A549 (cell line): ENCODE data around the gene WLS. TPM values are rescaled to one million over a fixed set of nuclear protein-coding genes. Genes with fewer than 3 reads are reported as not detected.

ENCODE experiments used
- ATAC-seq, 2 experiments: fragments of 200-7000 bp in 1 of 2; fragments of >200 bp in 1 of 2; cut with Nextera tagmentation in 1 of 2; cut with Tn5 transposase in 1 of 2; 3 replicates each; pipeline versions ENCODE4 v1.8.0 to v1.9.1; 2018 to 2020; ENCODE audit warnings: mild to moderate bottlenecking in 1 of 2, moderate library complexity in 1 of 2
- CTCF ChIA-PET: fragments of 300-600 bp; sonication (Branson Sonifier 250); formaldehyde crosslinking; extraction: SDS; loops from one replicate; lab custom pipeline; 2021; ENCODE audit warnings: antibody characterized with exemption, inconsistent platforms; lab: Yijun Ruan, JAX
- POLR2A ChIA-PET: fragments of 350-600 bp; formaldehyde crosslinking; extraction: SDS; loops from one replicate; lab custom pipeline; 2021; ENCODE audit warnings: antibody characterized with exemption, inconsistent platforms; lab: Yijun Ruan, JAX
- DNase-seq, 2 experiments: peaks; one replicate each; pipeline versions ENCODE4 v3.0.0 to v3.0.0-alpha.2; 2011 to 2016; ENCODE audit warnings: low read depth in 1 of 2, low spot score in 1 of 2
- FAIRE-seq: peaks from 2 replicates; lab custom pipeline; 2011; peaks lifted over from hg19 to GRCh38; lab: Jason Lieb, UNC
- H3K27ac ChIP-seq, 2 experiments: fragments of >200 bp; sonication (Bioruptor Twin); formaldehyde crosslinking; 3 replicates each; pipeline ENCODE4 v1.5.1; 2016 to 2017
- H3K4me1 ChIP-seq: fragments of >200 bp; sonication (Bioruptor Twin); formaldehyde crosslinking; 3 replicates; pipeline ENCODE4 v1.6.1; 2016
- H3K4me2 ChIP-seq: fragments of >200 bp; sonication (Bioruptor Twin); formaldehyde crosslinking; 3 replicates; pipeline ENCODE4 v1.6.1; 2016
- H3K4me3 ChIP-seq: fragments of >200 bp; sonication (Bioruptor Twin); formaldehyde crosslinking; 3 replicates; pipeline ENCODE4 v1.5.1; 2016
- H3K9me3 ChIP-seq: fragments of >200 bp; sonication (Bioruptor Twin); formaldehyde crosslinking; 3 replicates; pipeline ENCODE4 v1.6.1; 2016
- ATOH8 ChIP-seq: fragments of 250-450 bp; sonication (Bioruptor Pico); IDR thresholded peaks from 2 replicates; pipeline ENCODE4 v1.5.0; 2020; ENCODE audit warnings: low read depth, mild to moderate bottlenecking, moderate library complexity
- BHLHE40 ChIP-seq: IDR thresholded peaks from 2 replicates; pipeline ENCODE4 v1.6.1; 2012; ENCODE audit warnings: low read depth, low read length, inconsistent platforms
- CBX2 ChIP-seq: fragments of 200-600 bp; sonication (generic); IDR thresholded peaks from 2 replicates; pipeline ENCODE4 v1.6.1; 2016; ENCODE audit warnings: low read depth, mild to moderate bottlenecking, borderline replicate concordance
- CHD2 ChIP-seq: fragments of 150-350 bp; IDR thresholded peaks from 2 replicates; pipeline ENCODE4 v1.6.1; 2014; ENCODE audit warnings: low read length; ENCODE audit not compliant: partially characterized antibody
- CHD4 ChIP-seq: fragments of 200-600 bp; sonication (generic); IDR thresholded peaks from 2 replicates; pipeline ENCODE4 v1.6.1; 2016; ENCODE audit warnings: antibody characterized with exemption, mild to moderate bottlenecking, borderline replicate concordance
- CTCF ChIP-seq: fragments of >200 bp; sonication (Bioruptor Twin); formaldehyde crosslinking; IDR thresholded peaks from 3 replicates; pipeline ENCODE4 v1.5.1; 2016
- EP300 ChIP-seq, 2 experiments: fragments of >200 bp; sonication (Bioruptor Twin); formaldehyde crosslinking; IDR thresholded peaks; 2 replicates in 1 of 2; 3 replicates in 1 of 2; pipeline ENCODE4 v1.6.1; 2016 to 2017
- FOSL2 ChIP-seq, 2 experiments: fragments of 450-650 bp in 1 of 2; fragments of >200 bp in 1 of 2; sonication (Bioruptor Twin) in 1 of 2; formaldehyde crosslinking; IDR thresholded peaks; 2 replicates each; pipeline versions ENCODE4 v1.5.0 to v1.6.1; 2016 to 2020; ENCODE audit warnings: mild to moderate bottlenecking in 1 of 2, moderate library complexity in 1 of 2
- FOXS1 ChIP-seq: fragments of 250-450 bp; sonication (Bioruptor Pico); IDR thresholded peaks from 2 replicates; pipeline ENCODE4 v1.5.0; 2020; ENCODE audit warnings: mild to moderate bottlenecking, moderate library complexity
- GATA3 ChIP-seq: IDR thresholded peaks from 2 replicates; pipeline ENCODE4 v1.6.1; 2012; ENCODE audit warnings: borderline replicate concordance
- HES2 ChIP-seq: fragments of >200 bp; sonication (Bioruptor Twin); formaldehyde crosslinking; IDR thresholded peaks from 2 replicates; pipeline ENCODE4 v1.6.1; 2016
- HEYL ChIP-seq: fragments of 250-450 bp; sonication (Bioruptor Pico); IDR thresholded peaks from 2 replicates; pipeline ENCODE4 v1.8.0; 2021; ENCODE audit warnings: mild to moderate bottlenecking, moderate library complexity
- HOXB13 ChIP-seq: fragments of 250-450 bp; sonication (Bioruptor Pico); IDR thresholded peaks from 2 replicates; pipeline ENCODE4 v1.5.0; 2020; ENCODE audit warnings: low read depth, mild to moderate bottlenecking, moderate library complexity
- KDM1A ChIP-seq: fragments of 200-600 bp; sonication (generic); IDR thresholded peaks from 2 replicates; pipeline ENCODE4 v1.6.1; 2016; ENCODE audit warnings: low read depth, mild to moderate bottlenecking
- KDM5A ChIP-seq: fragments of 200-600 bp; sonication (generic); IDR thresholded peaks from 2 replicates; pipeline ENCODE4 v1.6.1; 2016; ENCODE audit warnings: antibody characterized with exemption, mild to moderate bottlenecking
- MAFK ChIP-seq: fragments of 450-650 bp; IDR thresholded peaks from 2 replicates; pipeline ENCODE4 v1.6.1; 2014; ENCODE audit not compliant: partially characterized antibody
- NR3C1 ChIP-seq: fragments of >200 bp; sonication (Bioruptor Twin); formaldehyde crosslinking; IDR thresholded peaks from 3 replicates; pipeline ENCODE4 v1.6.1; 2017
- POLR2A ChIP-seq: IDR thresholded peaks from 2 replicates; pipeline ENCODE4 v1.6.1; 2012; ENCODE audit warnings: mild to moderate bottlenecking, low read length
- POLR2AphosphoS2 ChIP-seq: conservative IDR thresholded peaks from 2 replicates; pipeline ENCODE4 v1.6.1; 2012; ENCODE audit warnings: low read length, improper control_type of control experiment, inconsistent platforms
- RAD21 ChIP-seq, 2 experiments: fragments of >200 bp in 1 of 2; sonication (Bioruptor Twin) in 1 of 2; formaldehyde crosslinking in 1 of 2; IDR thresholded peaks in 1 of 2; conservative IDR thresholded peaks in 1 of 2; 2 replicates in 1 of 2; 3 replicates in 1 of 2; pipeline ENCODE4 v1.6.1; 2012 to 2018; ENCODE audit warnings: inconsistent platforms in 1 of 2
- REST ChIP-seq: fragments of 200-600 bp; sonication (generic); IDR thresholded peaks from 2 replicates; pipeline ENCODE4 v1.6.1; 2016; ENCODE audit warnings: antibody characterized with exemption, mild to moderate bottlenecking, moderate library complexity
- RFX5 ChIP-seq: fragments of 450-650 bp; IDR thresholded peaks from 2 replicates; pipeline ENCODE4 v1.7.1; 2014; ENCODE audit warnings: antibody characterized with exemption, mild to moderate bottlenecking, moderate library complexity
- ZC3H11A ChIP-seq: fragments of 450-650 bp; IDR thresholded peaks from 2 replicates; pipeline ENCODE4 v1.6.1; 2014; ENCODE audit warnings: antibody characterized with exemption, mild to moderate bottlenecking
- ZFP36 ChIP-seq: fragments of 450-650 bp; IDR thresholded peaks from 2 replicates; pipeline ENCODE4 v1.6.1; 2014; ENCODE audit warnings: borderline replicate concordance; ENCODE audit not compliant: partially characterized antibody
- ZNF302 ChIP-seq: fragments of 250-450 bp; sonication (Bioruptor Pico); IDR thresholded peaks from 2 replicates; pipeline ENCODE4 v1.9.0; 2021; ENCODE audit warnings: inconsistent platforms, mild to moderate bottlenecking, moderate library complexity
- WGBS: methylation state at CpG from one replicate; pipeline ENCODE4 v1.1.6; 2017; ENCODE audit errors: missing lambda C conversion rate; 5-methylcytosine and 5-hydroxymethylcytosine counted together
- polyA plus RNA-seq, 4 experiments: library from polyadenylated mRNA; depleted of rRNA in 3 of 4; stranded (reverse); fragments of >200 nt; fragmentation: RNase III in 1 of 4; extraction: RNeasy Plus Mini Kit Qiagen cat#74134 plus additional on column Dnase treatment in 1 of 4; gene quantifications; 2 replicates in 3 of 4; 3 replicates in 1 of 4; pipeline ENCODE4 v1.2.3, GENCODE V29; 2011 to 2017

WLS gene
- polyA plus RNA-seq, 2 of the 4 experiments (the other 2 are of a cell fraction) = 6.6 to 12.1 TPM

GRCh38 chr1:68157416-68157815, 74.9 kb downstream of the WLS start:
- TF ChIP-seq FOSL2 (IDR thresholded peaks at IDR 0.05) (no peak), FOSL2 (CRISPR knock-in tag; IDR thresholded peaks at IDR 0.05) (no peak), KDM5A (no peak), MAFK (no peak), GATA3 (no peak), REST (no peak), CTCF (no peak), POLR2A (no peak), HOXB13 (no peak), RAD21 (conservative IDR thresholded peaks at IDR 0.05 in 1 of 2, IDR thresholded peaks at IDR 0.05 in 1 of 2) (no peak), CHD4 (no peak)
- no peak overlapping the region for H3K4me3 ChIP-seq
- ChIA-PET CTCF (no interaction called here), POLR2A (no interaction called here)
- FAIRE-seq (no peak), ATAC-seq (no peak), DNase-seq (no peak)
- 79% methylated on average over 2 of the region's 2 CpGs for WGBS
- H3K27ac ChIP-seq = no peak overlapping the region
- no peak overlapping the region for H3K4me2 ChIP-seq
- no peaks in the 10 kb centered on the region for H3K9me3 ChIP-seq
- H3K4me1 ChIP-seq = no peaks in the 10 kb centered on the region

- Histone ChIP-seq H3K4me1 (no peaks in the 10 kb centered on the region), H3K4me3 (no peak overlapping the region), H3K9me3 (no peaks in the 10 kb centered on the region), H3K27ac (no peak overlapping the region), H3K4me2 (no peak overlapping the region)
- DNase-seq = no peak
- TF ChIP-seq POLR2AphosphoS2 (no peak), CBX2 (no peak), ZNF302 (CRISPR knock-in tag) (no peak), ZFP36 (no peak), HES2 (no peak), POLR2A (no peak), ZC3H11A (no peak), BHLHE40 (no peak), NR3C1 (no peak), CHD2 (no peak)
- ChIA-PET CTCF (no interaction called here), POLR2A (no interaction called here)
- no peak for FAIRE-seq
- 49% methylated on average over 3 of the region's 3 CpGs for WGBS
- no peak for ATAC-seq
Observed at GRCh38 chr1:68151690-68152089, 80.6 kb downstream of the WLS start.

- ATAC-seq (no peak), DNase-seq (no peak), FAIRE-seq (no peak)
- H3K4me2 ChIP-seq = no peak overlapping the region
- no peak overlapping the region for H3K4me3 ChIP-seq
- CTCF ChIA-PET = no interaction called here
- POLR2A ChIA-PET = no interaction called here
- WGBS = 49% methylated on average over 7 of the region's 8 CpGs
- no peak overlapping the region for H3K27ac ChIP-seq
- no peaks in the 10 kb centered on the region for H3K4me1 ChIP-seq
- no peaks in the 10 kb centered on the region for H3K9me3 ChIP-seq
- TF ChIP-seq REST (no peak), EP300 (IDR thresholded peaks at IDR 0.05) (no peak), NR3C1 (no peak), RAD21 (conservative IDR thresholded peaks at IDR 0.05 in 1 of 2, IDR thresholded peaks at IDR 0.05 in 1 of 2) (no peak), HEYL (CRISPR knock-in tag) (no peak), FOXS1 (no peak), ATOH8 (CRISPR knock-in tag) (no peak), KDM1A (no peak), RFX5 (no peak)
Observed at GRCh38 chr1:68149907-68150306, 82.4 kb downstream of the WLS start.
